GM12878 (cell line): ENCODE results near the gene ARHGAP45. TPM values are rescaled to one million over a fixed set of nuclear protein-coding genes. Genes with fewer than 3 reads are reported as not detected.

Experiments
- ATF3 ChIP-seq: IDR thresholded peaks from 2 replicates; pipeline ENCODE4 v1.6.1; 2011; ENCODE audit warnings: low read depth, mild to moderate bottlenecking, low read length, moderate library complexity, borderline replicate concordance; ENCODE audit errors: extremely low read depth
- FOXM1 ChIP-seq: IDR thresholded peaks from 2 replicates; pipeline ENCODE4 v1.6.1; 2012; ENCODE audit warnings: low read depth, mild to moderate bottlenecking, inconsistent platforms, low read length, moderate library complexity
- MEF2A ChIP-seq: IDR thresholded peaks from 2 replicates; pipeline ENCODE4 v1.6.1; 2011; ENCODE audit warnings: low read depth, mild to moderate bottlenecking, low read length, moderate library complexity; ENCODE audit not compliant: insufficient read depth
- RUNX3 ChIP-seq: IDR thresholded peaks from 2 replicates; pipeline ENCODE4 v1.6.1; 2012; ENCODE audit warnings: low read length, inconsistent platforms
- polyA plus RNA-seq, 11 experiments: library from polyadenylated mRNA; depleted of rRNA in 4 of 11; unstranded in 6 of 11; stranded (reverse) in 5 of 11; fragments of >200 nt; fragmentation: Nextera tagmentation in 4 of 11; fragmentation: Illumina TruSeq in 1 of 11; extraction: Ambion mirVana in 4 of 11; extraction: Trizol in 1 of 11; gene quantifications; 1 replicate in 1 of 11; 2 replicates in 10 of 11; pipeline versions ENCODE4 v1.2.1 to v1.2.3, GENCODE V29; 2011 to 2016; ENCODE audit warnings: inconsistent platforms in 2 of 11, missing spikeins in 2 of 11, low read depth in 1 of 11
- total RNA-seq, 4 experiments: library from RNA; depleted of rRNA in 3 of 4; stranded (reverse); fragments of >200 nt in 3 of 4; fragmentation: Illumina TruSeq in 1 of 4; extraction: Trizol in 1 of 4; gene quantifications; 2 replicates each; pipeline versions ENCODE4 v1.2.1 to v1.2.3, GENCODE V29; 2013 to 2021
- TF ChIP-seq, protein P1 (sequence below): fragments of 450-650 bp; IDR thresholded peaks from 2 replicates; pipeline ENCODE4 v1.6.1; 2016; ENCODE audit warnings: mild to moderate bottlenecking, moderate library complexity, borderline replicate concordance

Gene ARHGAP45
- total and polyA plus RNA-seq, 10 of the 15 experiments (the other 5 are each of a cell fraction or from before 2014, with no cell fraction given) = 1.4 to 151 (median 59.9) TPM

GRCh38 chr19:1103132-1103707 lies 36.3 kb downstream of the ARHGAP45 start (continued):
- TF ChIP-seq, protein P1, sequence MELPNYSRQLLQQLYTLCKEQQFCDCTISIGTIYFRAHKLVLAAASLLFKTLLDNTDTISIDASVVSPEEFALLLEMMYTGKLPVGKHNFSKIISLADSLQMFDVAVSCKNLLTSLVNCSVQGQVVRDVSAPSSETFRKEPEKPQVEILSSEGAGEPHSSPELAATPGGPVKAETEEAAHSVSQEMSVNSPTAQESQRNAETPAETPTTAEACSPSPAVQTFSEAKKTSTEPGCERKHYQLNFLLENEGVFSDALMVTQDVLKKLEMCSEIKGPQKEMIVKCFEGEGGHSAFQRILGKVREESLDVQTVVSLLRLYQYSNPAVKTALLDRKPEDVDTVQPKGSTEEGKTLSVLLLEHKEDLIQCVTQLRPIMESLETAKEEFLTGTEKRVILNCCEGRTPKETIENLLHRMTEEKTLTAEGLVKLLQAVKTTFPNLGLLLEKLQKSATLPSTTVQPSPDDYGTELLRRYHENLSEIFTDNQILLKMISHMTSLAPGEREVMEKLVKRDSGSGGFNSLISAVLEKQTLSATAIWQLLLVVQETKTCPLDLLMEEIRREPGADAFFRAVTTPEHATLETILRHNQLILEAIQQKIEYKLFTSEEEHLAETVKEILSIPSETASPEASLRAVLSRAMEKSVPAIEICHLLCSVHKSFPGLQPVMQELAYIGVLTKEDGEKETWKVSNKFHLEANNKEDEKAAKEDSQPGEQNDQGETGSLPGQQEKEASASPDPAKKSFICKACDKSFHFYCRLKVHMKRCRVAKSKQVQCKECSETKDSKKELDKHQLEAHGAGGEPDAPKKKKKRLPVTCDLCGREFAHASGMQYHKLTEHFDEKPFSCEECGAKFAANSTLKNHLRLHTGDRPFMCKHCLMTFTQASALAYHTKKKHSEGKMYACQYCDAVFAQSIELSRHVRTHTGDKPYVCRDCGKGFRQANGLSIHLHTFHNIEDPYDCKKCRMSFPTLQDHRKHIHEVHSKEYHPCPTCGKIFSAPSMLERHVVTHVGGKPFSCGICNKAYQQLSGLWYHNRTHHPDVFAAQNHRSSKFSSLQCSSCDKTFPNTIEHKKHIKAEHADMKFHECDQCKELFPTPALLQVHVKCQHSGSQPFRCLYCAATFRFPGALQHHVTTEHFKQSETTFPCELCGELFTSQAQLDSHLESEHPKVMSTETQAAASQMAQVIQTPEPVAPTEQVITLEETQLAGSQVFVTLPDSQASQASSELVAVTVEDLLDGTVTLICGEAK = no peak
- TF ChIP-seq FOXM1 = no peak
- TF ChIP-seq MEF2A = no peak
- 0 out of 2 replicates have a peak, but pooled peaks have one; percentile 28 for TF ChIP-seq RUNX3
- TF ChIP-seq ATF3 = 0 out of 2 replicates have a peak, but pooled peaks have one; percentile 2
